ENCODE results near the gene NCKAP5. TPM values are rescaled to one million over a fixed set of nuclear protein-coding genes. Genes with fewer than 3 reads are reported as not detected.

Gene NCKAP5
- total and polyA plus RNA-seq, 2 of the 13 experiments (the other 11 are each of a cell fraction or from before 2014, with no cell fraction given) = 0.01 TPM; not detected in 1

- CTCF ChIA-PET (ENCODE audit: low intra/inter-chr PET ratio, low total read pairs) = no interaction called here
- ATAC-seq (no peak), DNase-seq (ENCODE audit: low spot score) (no peak), FAIRE-seq (no peak)
- BruUV-seq (replicated peaks) = no TSS peak
- H3K4me3 ChIP-seq (replicated peaks in 1 of 3; ENCODE audit: insufficient read depth in 1 of 3, low read depth in 2 of 3, low read length in 3 of 3) = no peak overlapping the region
- TF ChIP-seq ZNF550 (CRISPR knock-in tag; IDR thresholded peaks at IDR 0.05; ENCODE audit: borderline replicate concordance) (no peak), KDM4B (CRISPR knock-in tag; IDR thresholded peaks at IDR 0.05) (no peak), ATF1 (CRISPR knock-in tag; IDR thresholded peaks at IDR 0.05) (no peak), ZNF747 (CRISPR knock-in tag; IDR thresholded peaks at IDR 0.05; ENCODE audit: borderline replicate concordance) (no peak), ZFP1 (CRISPR knock-in tag; IDR thresholded peaks at IDR 0.05) (no peak), AHDC1 (CRISPR knock-in tag; IDR thresholded peaks at IDR 0.05; ENCODE audit: borderline replicate concordance) (no peak), KAT8 (CRISPR knock-in tag; IDR thresholded peaks at IDR 0.05) (no peak), HOXA9 (CRISPR knock-in tag; IDR thresholded peaks at IDR 0.05; ENCODE audit: borderline replicate concordance) (no peak), PRDM4 (CRISPR knock-in tag; IDR thresholded peaks at IDR 0.05; ENCODE audit: borderline replicate concordance) (no peak), MAFF (IDR thresholded peaks at IDR 0.05; ENCODE audit: low read depth, low read length) (peak; percentile 73), TGIF2 (CRISPR knock-in tag; IDR thresholded peaks at IDR 0.05) (no peak), MAFK (conservative IDR thresholded peaks at IDR 0.05 in 1 of 2, IDR thresholded peaks at IDR 0.05 in 1 of 2; ENCODE audit: low read length in 2 of 2) (peak; percentile 74 to 83), AGO2 (optimal IDR thresholded peaks at IDR 0.05; ENCODE audit: low read depth, low read length) (no peak), CSRNP2 (CRISPR knock-in tag; conservative IDR thresholded peaks at IDR 0.05; ENCODE audit: low read depth) (no peak), ZFY (CRISPR knock-in tag; IDR thresholded peaks at IDR 0.05) (no peak)
- no peaks in the 10 kb centered on the region for H3K36me3 ChIP-seq (replicated peaks in 1 of 2; ENCODE audit: control insufficient read depth in 1 of 2, insufficient read depth in 2 of 2, low read length in 2 of 2)
- no peaks in the 10 kb centered on the region for H3K9me3 ChIP-seq (ENCODE audit: low read length)
- whole genome bisulfite sequencing (ENCODE audit: low lambda C conversion rate) = 34% methylated on average over 3 of the region's 3 CpGs
- no peaks in the 10 kb centered on the region for H3K27me3 ChIP-seq (ENCODE audit: control insufficient read depth in 1 of 2, insufficient read depth in 2 of 2, low read length in 2 of 2)
- intact Hi-C loops (cut with micrococcal nuclease; ENCODE audit: unreplicated experiment) = no loop called here
- no peak overlapping the region for H3K4me2 ChIP-seq (ENCODE audit: low read depth, low read length)
- no peak overlapping the region for H3K9ac ChIP-seq (ENCODE audit: insufficient read depth, low read depth, low read length)
- no peak overlapping the region for H2AFZ ChIP-seq (ENCODE audit: low read length)
- no peaks in the 10 kb centered on the region for H3K4me1 ChIP-seq (ENCODE audit: insufficient read depth, low read length)
- no peaks in the 10 kb centered on the region for H3K79me2 ChIP-seq (ENCODE audit: insufficient read depth, low read length)
- no peak overlapping the region for H3K27ac ChIP-seq (ENCODE audit: extremely low read length, insufficient read depth, low read length)
- H4K20me1 ChIP-seq (ENCODE audit: insufficient read depth, low read length) = no peaks in the 10 kb centered on the region
- in situ Hi-C loops (cut with HindIII; ENCODE audit: extremely low pct_ligation_motif_present, low pct_unique_long_range_greater_than_20kb) = no loop called here
- POLR2A ChIA-PET = no interaction called here
Measured at GRCh38 chr2:133476931-133477615, 91.2 kb downstream of the NCKAP5 start.

Data from HepG2 (cell line).